Naive thymus-derived CD4-positive, alpha-beta T cell (primary cell): Measurements from ENCODE around the gene ACER2. TPM values are rescaled to one million over a fixed set of nuclear protein-coding genes. Genes with fewer than 3 reads are reported as not detected.
A peak's percentile ranks its signal among the peaks of the same experiment; 100 is the strongest.

Experiments
- ATAC-seq: fragments of 150-1000 bp; cut with Tn5 transposase; 2 replicates; pipeline ENCODE4 v1.10.0; 2021; ENCODE audit warnings: mild to moderate bottlenecking, moderate library complexity
- CTCF ChIA-PET: fragments of 350-600 bp; sonication (Branson Sonifier 250); formaldehyde crosslinking; loops from one replicate; lab custom pipeline; 2021; ENCODE audit warnings: antibody characterized with exemption; lab: Charles Lee
- POLR2A ChIA-PET: fragments of 350-600 bp; sonication (Branson Sonifier 250); formaldehyde crosslinking; loops from one replicate; lab custom pipeline; 2021; ENCODE audit warnings: antibody characterized with exemption, inconsistent platforms; lab: Charles Lee
- DNase-seq, 9 donors: peaks; one replicate each; pipeline versions ENCODE4 v3.0.0 to v3.0.0-alpha.2; 2020 to 2022; ENCODE audit warnings: mixed read lengths in 1 of 9
- H3K27ac ChIP-seq: one replicate; pipeline ENCODE4 v1.7.0; 2013; ENCODE audit warnings: mild to moderate bottlenecking, low read depth, low read length, moderate library complexity
- H3K27me3 ChIP-seq, 2 donors: one replicate each; pipeline ENCODE4 v1.7.0; 2013; ENCODE audit warnings: low read length in 2 of 2, mild to moderate bottlenecking in 2 of 2, moderate library complexity in 2 of 2; ENCODE audit not compliant: control insufficient read depth in 2 of 2, insufficient read depth in 2 of 2
- H3K36me3 ChIP-seq, 3 experiments: 1 replicate in 2 of 3; 2 replicates in 1 of 3; pipeline ENCODE4 v1.7.0; 2013; ENCODE audit warnings: low read length in 3 of 3, mild to moderate bottlenecking in 3 of 3, moderate library complexity in 1 of 3; ENCODE audit not compliant: insufficient read depth in 3 of 3, control insufficient read depth in 2 of 3
- H3K4me1 ChIP-seq, 2 donors: one replicate each; pipeline ENCODE4 v1.7.0; 2013; ENCODE audit warnings: low read length in 2 of 2, mild to moderate bottlenecking in 2 of 2, moderate library complexity in 1 of 2; ENCODE audit not compliant: control insufficient read depth in 2 of 2, insufficient read depth in 2 of 2
- H3K4me3 ChIP-seq: 2 replicates; pipeline ENCODE4 v1.7.0; 2013; ENCODE audit warnings: mild to moderate bottlenecking, low read length
- H3K9me3 ChIP-seq, 3 experiments: 1 replicate in 2 of 3; 2 replicates in 1 of 3; pipeline ENCODE4 v1.7.0; 2013; ENCODE audit warnings: low read length in 3 of 3; ENCODE audit not compliant: control insufficient read depth in 2 of 3
- H3K27ac Mint-ChIP-seq, 9 donors: one replicate each; pipeline ENCODE4 v1.8.0; 2020 to 2022; ENCODE audit warnings: mixed read lengths in 9 of 9, mild to moderate bottlenecking in 8 of 9, moderate library complexity in 5 of 9, inconsistent platforms in 2 of 9
- H3K27me3 Mint-ChIP-seq, 5 donors: one replicate each; pipeline ENCODE4 v1.8.0; 2021 to 2022; ENCODE audit warnings: mixed read lengths in 5 of 5, mild to moderate bottlenecking in 1 of 5
- H3K36me3 Mint-ChIP-seq, 5 donors: one replicate each; pipeline ENCODE4 v1.8.0; 2020 to 2022; ENCODE audit warnings: mixed read lengths in 5 of 5, mild to moderate bottlenecking in 3 of 5, inconsistent platforms in 1 of 5
- H3K4me1 Mint-ChIP-seq, 7 donors: one replicate each; pipeline ENCODE4 v1.8.0; 2020 to 2022; ENCODE audit warnings: mixed read lengths in 7 of 7, mild to moderate bottlenecking in 3 of 7, inconsistent platforms in 1 of 7
- H3K4me3 Mint-ChIP-seq, 10 donors: one replicate each; pipeline ENCODE4 v1.8.0; 2020 to 2022; ENCODE audit warnings: mild to moderate bottlenecking in 10 of 10, mixed read lengths in 10 of 10, moderate library complexity in 6 of 10, inconsistent platforms in 2 of 10
- H3K9me3 Mint-ChIP-seq, 11 donors: one replicate each; pipeline ENCODE4 v1.8.0; 2020 to 2022; ENCODE audit warnings: mixed read lengths in 11 of 11, mild to moderate bottlenecking in 4 of 11, inconsistent platforms in 1 of 11, moderate library complexity in 1 of 11
- intact Hi-C, 2 donors: fragments of 100-400 bp; cut with micrococcal nuclease; formaldehyde crosslinking; loops; one replicate each; pipeline ENCODE4 v1.15.1; 2023
- polyA plus RNA-seq, 2 donors: library from polyadenylated mRNA; unstranded; fragments of 300-500 nt; fragmentation: Illumina TruSeq; gene quantifications; one replicate each; pipeline ENCODE4 v1.2.3, GENCODE V29; 2021
- total RNA-seq, 6 experiments: library from RNA in 5 of 6; stranded (reverse) in 5 of 6; gene quantifications; 1 replicate in 5 of 6; 2 replicates in 1 of 6; pipeline ENCODE4 v1.2.3 and lab custom pipeline; 2021 to 2026

ACER2 gene
- 1 to 10 TPM; 2.0 to 5.7 (median 2.8) TPM for total RNA-seq
- polyA plus RNA-seq: 1 to 10 TPM in 1 of 2 donors, under 1 TPM in 1; 0.31 to 1.2 TPM
- total RNA-seq (lab: John Stamatoyannopoulos, UW): 6.1 reads per million, percentile 27 among the genes with 10 or more reads in this experiment

DNA sequence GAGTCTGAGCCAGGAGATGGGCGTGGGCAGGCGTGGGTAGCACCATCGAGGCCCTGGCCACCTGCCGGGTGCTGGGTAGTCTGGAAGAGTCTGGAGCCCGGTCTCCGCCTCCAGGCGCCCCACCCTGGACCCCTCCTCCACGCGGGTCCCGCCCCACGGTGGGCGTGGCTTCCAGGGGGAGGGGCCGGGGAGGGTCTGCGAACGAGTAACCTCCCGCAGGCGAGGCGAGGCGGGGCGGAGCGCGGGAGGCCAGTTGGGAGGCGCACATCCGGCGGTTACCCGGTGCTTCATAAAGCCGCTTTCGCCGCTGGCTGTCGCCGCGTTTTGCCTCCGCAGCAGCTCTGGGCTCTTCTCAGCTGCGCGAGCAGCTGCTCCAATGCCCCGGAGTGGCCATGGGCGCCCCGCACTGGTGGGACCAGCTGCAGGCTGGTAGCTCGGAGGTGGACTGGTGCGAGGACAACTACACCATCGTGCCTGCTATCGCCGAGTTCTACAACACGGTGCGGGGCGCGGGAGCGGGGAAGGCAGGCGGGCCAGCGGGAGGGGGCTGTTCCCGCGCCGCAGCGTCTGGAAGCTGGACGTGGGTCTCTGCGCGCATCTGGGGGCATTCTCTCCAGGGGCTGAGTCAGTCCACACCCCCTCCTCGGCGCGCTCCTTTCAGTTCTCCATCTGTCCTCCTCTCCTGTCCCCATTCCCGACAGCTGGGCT lies at the start of gene ACER2:
Gene ACER2, plus strand, starts transcription at position 317 of the 708 bp plus-strand sequence. Its CDS starts 76 bp downstream, at position 393.
- CTCF ChIA-PET: no interaction called here
- H3K4me1 Mint-ChIP-seq: peaks cover 8 to 30% (median 19%) of the 10 kb centered on the region in 7 donors
- H3K4me3 ChIP-seq: peak within 1 kb of the TSS; percentile 96
- H3K36me3 Mint-ChIP-seq: peaks cover 0 to 11% (median 4%) of the 10 kb centered on the region in 5 donors
- peaks cover 0 to 9% (median 0%) of the 10 kb centered on the region in 3 experiments for H3K36me3 ChIP-seq
- peaks cover 0 to 2% (median 0%) of the 10 kb centered on the region in 3 experiments for H3K9me3 ChIP-seq
- H3K27ac ChIP-seq: peak within 1 kb of the TSS; percentile 72
- H3K27me3 ChIP-seq: no peaks in the 10 kb centered on the region
- POLR2A ChIA-PET: interaction anchor here (0.9 to 3.1 kb wide), 3 partner anchors 24 to 32 kb away, joined by 3 to 21 read pairs (median 3); partner anchors contain the start of gene RPS6
- H3K4me3 Mint-ChIP-seq: peak within 1 kb of the TSS; percentile 92 to 99 (median 94)
- peak; percentile 99 for ATAC-seq
- peaks cover 0 to 3% (median 0%) of the 10 kb centered on the region in 11 donors for H3K9me3 Mint-ChIP-seq
- peaks cover 0 to 9% (median 0%) of the 10 kb centered on the region in 5 donors for H3K27me3 Mint-ChIP-seq
- peak within 1 kb of the TSS; percentile 74 to 94 (median 82) for H3K27ac Mint-ChIP-seq
- DNase-seq: peak; percentile 91 to 99 (median 95)
- intact Hi-C loops: loop anchor here (1.0 to 5.0 kb wide), 13 partner anchors 29 to 360 kb away; partner anchors contain the start of genes DENND4C (in 2 of the 2), HAUS6 (in 2 of the 2), RPS6 (in 2 of the 2) and RRAGA (in 2 of the 2)
- H3K4me1 ChIP-seq: peaks cover 0 to 6% of the 10 kb centered on the region in 2 donors

DNA sequence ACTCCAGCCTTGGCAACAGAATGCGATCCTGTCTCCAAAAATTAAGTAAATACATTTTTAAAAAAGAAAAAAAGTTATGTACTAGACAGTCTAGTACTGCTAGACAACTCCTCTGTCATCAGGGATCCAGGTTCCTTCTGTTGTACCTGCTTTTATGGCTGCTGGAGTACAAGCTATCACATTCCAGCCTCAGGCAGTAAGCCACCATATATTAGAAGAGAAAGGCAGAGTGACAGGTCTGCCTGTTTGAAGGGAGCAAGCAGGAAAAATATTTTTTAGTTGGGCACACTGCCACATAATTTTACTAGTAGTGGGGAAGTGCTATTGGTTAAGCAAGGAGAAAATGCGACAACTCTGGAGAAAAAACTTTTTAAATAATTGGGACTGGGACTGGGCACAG lies 39.7 kb upstream of the ACER2 start:
- Histone ChIP-seq H3K36me3 (peaks cover 0 to 49% (median 4%) of the 10 kb centered on the region in 3 experiments), H3K27ac (no peak overlapping the region), H3K9me3 (no peaks in the 10 kb centered on the region), H3K4me1 (no peaks in the 10 kb centered on the region), H3K27me3 (no peaks in the 10 kb centered on the region), H3K4me3 (no peak overlapping the region)
- ChIA-PET POLR2A (interaction anchor here (4.1 kb wide), 1 partner anchor 11 kb away, joined by 20 read pairs; the partner anchor contains the start of gene RPS6), CTCF (no interaction called here)
- H3K27me3 Mint-ChIP-seq: no peaks in the 10 kb centered on the region
- peaks cover 0 to 4% (median 0%) of the 10 kb centered on the region in 7 donors for H3K4me1 Mint-ChIP-seq
- H3K27ac Mint-ChIP-seq: peak overlapping the region in 4 of 9 donors; percentile 43 to 81 (median 56)
- no peaks in the 10 kb centered on the region for H3K9me3 Mint-ChIP-seq
- DNase-seq: no peak
- intact Hi-C loops: no loop called here
- no peak for ATAC-seq
- H3K36me3 Mint-ChIP-seq: peaks cover 0 to 29% (median 9%) of the 10 kb centered on the region in 5 donors
- H3K4me3 Mint-ChIP-seq: no peak overlapping the region

DNA sequence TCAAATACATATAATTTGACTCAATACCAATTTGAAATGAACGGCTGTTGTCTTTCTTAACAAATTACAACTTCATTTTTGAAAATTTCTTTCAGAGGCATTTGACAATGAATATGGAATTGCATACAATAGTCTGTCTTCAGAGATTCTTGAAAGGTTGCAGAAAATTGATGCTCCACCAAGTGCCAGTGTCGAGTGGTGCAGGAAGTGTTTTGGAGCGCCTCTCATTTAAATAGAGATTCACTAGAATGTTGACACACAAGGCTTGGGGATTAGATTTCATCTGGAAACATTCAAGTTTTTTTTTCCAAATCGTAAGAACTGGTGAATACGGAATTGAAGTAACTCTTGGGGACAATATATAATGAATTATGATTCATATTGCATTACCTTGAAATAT lies 36.9 kb upstream of the ACER2 start:
- Histone ChIP-seq H3K27me3 (no peaks in the 10 kb centered on the region), H3K4me1 (no peaks in the 10 kb centered on the region), H3K9me3 (no peaks in the 10 kb centered on the region), H3K27ac (no peak overlapping the region), H3K36me3 (peaks cover 6 to 64% (median 18%) of the 10 kb centered on the region in 3 experiments), H3K4me3 (no peak overlapping the region)
- Mint-ChIP-seq H3K9me3 (no peaks in the 10 kb centered on the region), H3K4me3 (no peak overlapping the region), H3K4me1 (peaks cover 0 to 16% (median 1%) of the 10 kb centered on the region in 7 donors), H3K27me3 (no peaks in the 10 kb centered on the region), H3K36me3 (peaks cover 7 to 26% (median 10%) of the 10 kb centered on the region in 5 donors), H3K27ac (peak overlapping the region in 2 of 9 donors; percentile 17 to 43)
- intact Hi-C loops: loop anchor here in 1 of 2 donors (5.0 kb wide), 1 partner anchor 35 kb away; the partner anchor contains the start of gene ACER2
- CTCF ChIA-PET: interaction anchor here (0.6 kb wide), 1 partner anchor 20 kb away, joined by 3 read pairs; no protein-coding TSS in a partner anchor
- ATAC-seq (no peak), DNase-seq (no peak)
- POLR2A ChIA-PET: interaction anchor here (4.1 kb wide), 1 partner anchor 8 kb away, joined by 20 read pairs; the partner anchor contains the start of gene RPS6

DNA sequence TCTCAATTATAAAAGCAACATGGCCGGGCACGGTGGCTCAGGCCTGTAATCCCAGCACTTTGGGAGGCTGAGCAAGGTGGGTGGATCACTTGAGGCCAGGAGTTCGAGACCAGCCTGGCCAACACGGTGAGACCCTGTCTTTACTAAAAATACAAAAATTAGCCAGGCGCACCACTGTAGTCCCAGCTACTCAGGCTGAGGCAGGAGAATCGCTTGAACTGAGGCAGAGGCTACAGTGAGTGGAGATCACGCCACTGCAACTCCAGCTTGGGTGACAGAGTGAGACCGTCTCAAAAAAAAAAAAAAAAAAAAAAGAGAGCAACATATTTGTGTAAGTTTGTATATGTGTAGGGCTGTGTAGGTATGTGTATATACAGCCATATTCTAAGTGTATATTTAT lies 36.2 kb upstream of the ACER2 start:
- no peak for DNase-seq
- no peaks in the 10 kb centered on the region for H3K9me3 Mint-ChIP-seq
- CTCF ChIA-PET: interaction anchor here (0.6 to 0.7 kb wide), 2 partner anchors 84 to 587 kb away, joined by 3 to 6 read pairs; no protein-coding TSS in a partner anchor
- H3K27me3 Mint-ChIP-seq: no peaks in the 10 kb centered on the region
- POLR2A ChIA-PET: no interaction called here
- intact Hi-C loops: loop anchor here in 1 of 2 donors (5.0 kb wide), 1 partner anchor 35 kb away; the partner anchor contains the start of gene ACER2
- Histone ChIP-seq H3K4me1 (peaks cover under 1 to 5% of the 10 kb centered on the region in 2 donors), H3K9me3 (no peaks in the 10 kb centered on the region), H3K27me3 (no peaks in the 10 kb centered on the region), H3K36me3 (peaks cover 10 to 68% (median 24%) of the 10 kb centered on the region in 3 experiments), H3K27ac (no peak overlapping the region), H3K4me3 (no peak overlapping the region)
- H3K4me1 Mint-ChIP-seq: peaks cover 2 to 22% (median 7%) of the 10 kb centered on the region in 7 donors
- no peak for ATAC-seq
- H3K4me3 Mint-ChIP-seq: no peak overlapping the region
- peaks cover 7 to 32% (median 10%) of the 10 kb centered on the region in 5 donors for H3K36me3 Mint-ChIP-seq
- peak overlapping the region in 2 of 9 donors; percentile 17 to 44 for H3K27ac Mint-ChIP-seq

DNA sequence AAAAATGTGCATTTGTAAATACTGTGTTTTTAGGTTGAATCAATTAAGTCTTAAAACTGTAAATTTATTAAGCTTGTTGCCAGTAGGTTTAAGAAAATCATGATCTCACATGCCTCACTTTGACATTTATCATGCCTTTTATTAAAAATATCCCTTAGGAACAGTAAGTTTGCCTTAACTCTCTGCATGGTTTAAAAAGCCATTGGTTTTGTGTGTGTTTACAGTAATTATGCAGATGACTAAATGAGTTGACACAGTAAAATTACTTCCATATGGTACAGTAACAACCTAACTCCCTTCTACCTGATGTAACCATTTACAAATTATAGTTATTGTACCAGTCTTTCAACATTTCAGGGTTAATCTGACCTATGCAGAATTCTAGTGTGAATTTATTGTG lies 35.3 kb upstream of the ACER2 start:
- H3K36me3 ChIP-seq: peaks cover 17 to 73% (median 29%) of the 10 kb centered on the region in 3 experiments
- ChIA-PET CTCF (interaction anchor here (0.7 kb wide), 1 partner anchor 588 kb away, joined by 3 read pairs; no protein-coding TSS in a partner anchor), POLR2A (no interaction called here)
- DNase-seq: no peak
- Mint-ChIP-seq H3K27me3 (no peaks in the 10 kb centered on the region), H3K36me3 (peaks cover 7 to 37% (median 16%) of the 10 kb centered on the region in 5 donors), H3K9me3 (no peaks in the 10 kb centered on the region), H3K4me3 (no peak overlapping the region), H3K27ac (peak overlapping the region in 2 of 9 donors; percentile 17 to 34), H3K4me1 (peaks cover 12 to 31% (median 17%) of the 10 kb centered on the region in 7 donors)
- H3K27me3 ChIP-seq: no peaks in the 10 kb centered on the region
- H3K9me3 ChIP-seq: no peaks in the 10 kb centered on the region
- H3K4me3 ChIP-seq: no peak overlapping the region
- H3K4me1 ChIP-seq: peaks cover 8 to 15% of the 10 kb centered on the region in 2 donors
- no peak for ATAC-seq
- no peak overlapping the region for H3K27ac ChIP-seq
- intact Hi-C loops: loop anchor here in 1 of 2 donors (5.0 kb wide), 1 partner anchor 34 kb away; the partner anchor contains the start of gene ACER2

DNA sequence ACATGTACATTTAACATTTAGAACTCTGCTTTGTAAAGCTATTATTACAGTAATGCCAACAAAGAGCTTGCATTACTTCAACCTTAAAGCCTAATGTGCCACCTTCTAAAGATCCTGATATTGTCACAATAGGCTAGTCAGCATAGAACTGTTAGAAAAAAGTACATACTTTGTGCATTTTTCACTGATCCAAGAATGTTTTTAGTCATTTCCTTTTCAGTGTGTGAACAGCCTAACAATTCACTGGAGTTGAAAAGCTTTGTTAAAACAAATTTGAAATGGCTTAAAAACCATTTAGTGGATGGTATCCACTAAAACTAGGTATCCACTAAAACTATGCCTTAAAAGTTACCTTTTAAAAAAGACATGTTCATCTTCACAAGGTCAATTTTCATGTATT lies 33.3 kb upstream of the ACER2 start:
- intact Hi-C loops: no loop called here
- DNase-seq (no peak), ATAC-seq (no peak)
- H3K9me3 Mint-ChIP-seq: peaks cover 0 to 6% (median 0%) of the 10 kb centered on the region in 11 donors
- H3K4me1 ChIP-seq: peaks cover 13 to 18% of the 10 kb centered on the region in 2 donors
- no peaks in the 10 kb centered on the region for H3K27me3 Mint-ChIP-seq
- peaks cover 22 to 41% (median 33%) of the 10 kb centered on the region in 7 donors for H3K4me1 Mint-ChIP-seq
- no peak overlapping the region for H3K27ac ChIP-seq
- H3K4me3 Mint-ChIP-seq: no peak overlapping the region
- CTCF ChIA-PET: interaction anchor here (0.6 to 1.2 kb wide), 2 partner anchors 82 to 257 kb away, joined by 3 read pairs; no protein-coding TSS in a partner anchor
- H3K27ac Mint-ChIP-seq: no peak overlapping the region
- peaks cover 19 to 63% (median 29%) of the 10 kb centered on the region in 3 experiments for H3K36me3 ChIP-seq
- peaks cover 7 to 48% (median 29%) of the 10 kb centered on the region in 5 donors for H3K36me3 Mint-ChIP-seq
- H3K4me3 ChIP-seq: no peak overlapping the region
- H3K9me3 ChIP-seq: no peaks in the 10 kb centered on the region
- H3K27me3 ChIP-seq: no peaks in the 10 kb centered on the region
- POLR2A ChIA-PET: interaction anchor here (0.8 to 1.2 kb wide), 2 partner anchors 15 to 327 kb away, joined by 3 to 4 read pairs; partner anchors contain the start of gene RRAGA
